ENCODE measurements around the gene CERCAM. TPM values are rescaled to one million over a fixed set of nuclear protein-coding genes. Genes with fewer than 3 reads are reported as not detected.

The CERCAM gene
- total RNA-seq, 6 donors from 2014 or later, result 9.2 to 47.1 (median 15.4) TPM

DNA sequence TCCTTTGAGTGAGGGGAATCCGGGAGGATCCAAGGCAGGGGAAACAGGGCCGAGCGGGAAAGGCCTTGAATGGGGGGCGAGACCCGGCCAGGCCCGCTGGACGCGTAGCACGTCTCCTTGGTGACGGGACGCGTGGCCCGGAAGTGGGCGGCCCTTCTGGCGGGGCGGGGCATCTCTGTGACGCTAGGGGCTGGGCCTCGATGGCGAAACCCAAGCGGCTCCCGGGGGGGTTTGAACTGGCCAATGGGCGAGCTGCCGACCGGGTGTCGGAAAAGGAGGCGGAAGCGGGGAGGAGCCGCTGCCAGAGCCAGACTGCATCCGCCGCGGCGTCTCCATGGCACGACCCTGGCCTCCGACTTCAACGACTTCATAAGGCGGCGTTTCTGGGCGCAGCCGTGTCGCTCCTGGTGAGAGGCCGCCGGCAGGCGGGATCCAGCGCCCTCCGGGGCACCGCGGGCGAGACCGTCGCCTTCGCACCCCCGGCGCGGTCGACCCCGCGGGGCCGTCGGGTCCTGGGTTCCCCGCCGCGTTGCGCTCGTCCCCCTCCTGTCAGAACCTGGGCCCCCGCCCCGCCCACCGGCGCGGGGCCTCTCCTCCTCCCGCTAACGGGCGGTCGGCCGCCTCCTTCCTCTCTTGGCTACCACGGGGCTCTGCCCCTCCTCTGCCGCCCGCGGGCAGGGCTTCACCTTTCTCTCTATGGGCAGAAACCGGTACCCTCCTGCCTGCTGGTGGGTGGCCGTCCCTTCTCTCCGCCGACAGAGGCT, 35.4 kb downstream of the CERCAM start, which contains the start of gene ODF2:
ODF2 (plus strand) TSS at position 158 of the 764 bp plus-strand sequence; CDS start at position 244, 86 bp downstream.
- Histone ChIP-seq H3K27me3 (no peaks in the 10 kb centered on the region), H3K4me1 (peaks cover 8 to 18% (median 13%) of the 10 kb centered on the region in 4 donors), H3K9me3 (no peaks in the 10 kb centered on the region), H3K4me3 (peak within 1 kb of the TSS; percentile 81 to 100 (median 95)), H3K36me3 (peaks cover 7 to 19% (median 13%) of the 10 kb centered on the region in 4 donors), H3K27ac (peak within 1 kb of the TSS; percentile 80 to 91 (median 88))
- peak; percentile 96 for ATAC-seq (ENCODE audit: low FRiP score in 2 of 2)
- 1% methylated on average over 20 to 41 of the region's 82 CpGs for WGBS, 2 donors
- TF ChIP-seq POLR2A (IDR thresholded peaks at IDR 0.05) (peak in 1 of 4 donors; percentile 68), EP300 (IDR thresholded peaks at IDR 0.05) (peak in 1 of 4 donors; percentile 50), CTCF (IDR thresholded peaks at IDR 0.05) (peak in 1 of 6 experiments; percentile 21), POLR2AphosphoS5 (IDR thresholded peaks at IDR 0.05) (peak; percentile 55 to 66)
- DNase-seq, result peak; percentile 98 to 99

DNA sequence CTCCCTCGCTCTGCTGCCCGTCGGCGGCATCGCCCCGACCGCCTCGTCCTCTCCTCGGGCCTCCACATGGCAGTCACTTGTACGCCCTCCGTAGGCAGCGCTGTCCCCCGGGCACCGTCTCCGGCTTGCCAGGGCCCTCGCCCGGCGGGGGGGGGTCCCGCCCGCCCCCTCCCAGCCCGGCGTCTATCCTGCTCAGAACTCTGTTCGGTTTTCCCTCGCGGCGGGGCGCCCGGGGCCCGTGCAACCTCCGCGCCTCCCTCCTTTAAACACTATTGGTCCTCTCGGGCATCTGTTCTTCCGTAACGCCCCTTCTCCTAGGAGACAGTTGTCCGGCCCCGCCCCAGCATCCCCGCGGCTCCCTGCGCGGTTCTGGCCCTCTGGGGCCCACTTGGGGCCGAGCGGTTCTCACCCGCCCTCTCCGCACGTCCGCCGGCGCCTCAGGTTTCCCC, 36.0 kb downstream of the CERCAM start:
- peak overlapping the region; percentile 81 to 100 (median 95) for H3K4me3 ChIP-seq
- 1% methylated on average over 19 to 23 of the region's 48 CpGs for WGBS, 2 donors
- TF ChIP-seq POLR2A (IDR thresholded peaks at IDR 0.05), result no peak
- TF ChIP-seq CTCF (IDR thresholded peaks at IDR 0.05), result no peak
- no peak for TF ChIP-seq POLR2AphosphoS5 (IDR thresholded peaks at IDR 0.05)
- no peak for TF ChIP-seq EP300 (IDR thresholded peaks at IDR 0.05)
- DNase-seq, result peak; percentile 72 to 94
- H3K27me3 ChIP-seq, result no peaks in the 10 kb centered on the region
- H3K36me3 ChIP-seq, result peaks cover 11 to 26% (median 17%) of the 10 kb centered on the region in 4 donors
- peak; percentile 77 to 89 for ATAC-seq (ENCODE audit: low FRiP score in 2 of 2)
- no peaks in the 10 kb centered on the region for H3K9me3 ChIP-seq
- peaks cover 8 to 18% (median 13%) of the 10 kb centered on the region in 4 donors for H3K4me1 ChIP-seq
- H3K27ac ChIP-seq, result peak overlapping the region; percentile 80 to 91 (median 88)

DNA sequence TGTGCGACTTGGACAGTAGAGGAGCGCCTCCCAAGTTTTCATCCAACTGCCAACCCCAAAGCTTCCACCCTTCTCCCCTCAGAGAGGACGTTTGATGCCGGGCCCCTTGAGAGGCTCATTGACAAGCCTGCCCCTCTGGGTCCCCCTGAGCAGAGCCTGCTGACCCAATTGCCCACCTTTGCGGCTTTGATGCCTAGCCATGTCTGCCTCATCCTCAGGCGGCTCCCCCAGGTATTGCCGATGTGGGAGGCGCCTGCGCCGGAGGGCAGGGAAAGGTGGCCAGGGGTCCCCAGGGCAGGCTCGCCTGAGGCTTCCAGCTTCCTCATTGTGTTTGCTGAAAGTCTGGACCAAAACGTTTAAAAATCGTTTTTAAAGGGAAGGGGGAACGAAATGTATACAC, 36.5 kb downstream of the CERCAM start:
- no peak for ATAC-seq (ENCODE audit: low FRiP score in 2 of 2)
- Histone ChIP-seq H3K27ac (peak overlapping the region in 2 of 4 donors; percentile 80 to 89), H3K4me1 (peaks cover 8 to 18% (median 13%) of the 10 kb centered on the region in 4 donors), H3K9me3 (no peaks in the 10 kb centered on the region), H3K27me3 (no peaks in the 10 kb centered on the region), H3K4me3 (peak overlapping the region; percentile 81 to 100 (median 95)), H3K36me3 (peaks cover 11 to 31% (median 20%) of the 10 kb centered on the region in 4 donors)
- TF ChIP-seq POLR2AphosphoS5 (IDR thresholded peaks at IDR 0.05) (no peak), CTCF (IDR thresholded peaks at IDR 0.05) (no peak), POLR2A (IDR thresholded peaks at IDR 0.05) (no peak), EP300 (IDR thresholded peaks at IDR 0.05) (no peak)
- 41 to 44% methylated on average over 14 of the region's 14 CpGs for WGBS, 2 donors
- DNase-seq, result peak in 1 of 2 donors; percentile 57

DNA sequence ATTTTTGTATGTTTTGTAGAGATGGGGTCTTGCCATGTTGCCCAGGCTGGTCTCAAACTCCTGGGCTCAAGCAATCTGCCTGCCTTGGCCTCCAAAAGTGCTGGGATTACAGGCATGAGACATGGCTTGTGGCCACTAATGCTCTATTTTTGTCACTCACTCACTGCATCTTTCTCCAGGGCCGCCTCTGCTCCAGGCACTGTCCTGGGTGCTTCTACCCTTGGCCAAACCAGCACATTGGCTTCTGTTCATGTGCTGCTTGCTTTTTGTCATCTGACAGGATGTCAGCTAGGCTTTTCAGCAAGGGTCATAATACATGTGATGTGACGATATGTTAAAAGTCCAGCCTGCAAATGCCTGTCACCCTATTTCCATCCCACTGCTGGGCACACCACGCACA, 38.4 kb downstream of the CERCAM start:
- ATAC-seq (ENCODE audit: low FRiP score in 2 of 2) (no peak), DNase-seq (no peak)
- Histone ChIP-seq H3K4me3 (no peak overlapping the region), H3K27ac (no peak overlapping the region), H3K36me3 (peaks cover 15 to 49% (median 34%) of the 10 kb centered on the region in 4 donors), H3K27me3 (no peaks in the 10 kb centered on the region), H3K4me1 (peaks cover 8 to 18% (median 13%) of the 10 kb centered on the region in 4 donors), H3K9me3 (no peaks in the 10 kb centered on the region)
- 91 to 94% methylated on average over 3 of the region's 3 CpGs for WGBS, 2 donors
- TF ChIP-seq POLR2AphosphoS5 (IDR thresholded peaks at IDR 0.05) (no peak), EP300 (IDR thresholded peaks at IDR 0.05) (no peak), POLR2A (IDR thresholded peaks at IDR 0.05) (no peak)

- Histone ChIP-seq H3K4me1 (no peaks in the 10 kb centered on the region), H3K27me3 (no peaks in the 10 kb centered on the region), H3K9me3 (no peaks in the 10 kb centered on the region), H3K4me3 (no peak overlapping the region), H3K36me3 (peaks cover 3 to 58% (median 31%) of the 10 kb centered on the region in 4 donors), H3K27ac (no peak overlapping the region)
- 89 to 90% methylated on average over 7 of the region's 7 CpGs for WGBS, 2 donors
- TF ChIP-seq EP300 (IDR thresholded peaks at IDR 0.05) (no peak), POLR2A (IDR thresholded peaks at IDR 0.05) (no peak), CTCF (IDR thresholded peaks at IDR 0.05) (no peak), POLR2AphosphoS5 (IDR thresholded peaks at IDR 0.05) (no peak)
- ATAC-seq (ENCODE audit: low FRiP score in 2 of 2), result no peak
- DNase-seq, result no peak
These were observed 48.4 kb downstream of the CERCAM start for GRCh38 chr9:128469070-128469469.
